Measurements from ENCODE around the gene COPS9.

Gene COPS9

GRCh38 chr2:240134466-240134865, 1.6 kb downstream of the COPS9 start:
- no peak for DNase-seq (ENCODE audit: low read depth)

- no peak for DNase-seq (ENCODE audit: low read depth)
These were observed 2.7 kb downstream of the COPS9 start for GRCh38 chr2:240133401-240133800.

GRCh38 chr2:240132651-240132980, 3.5 kb downstream of the COPS9 start:
- DNase-seq (ENCODE audit: low read depth) = no peak

- no peak for DNase-seq (ENCODE audit: low read depth)
These were observed 4.0 kb downstream of the COPS9 start for GRCh38 chr2:240131941-240132650.

GRCh38 chr2:240131296-240131695, 4.8 kb downstream of the COPS9 start:
- no peak for DNase-seq (ENCODE audit: low read depth)

- no peak for DNase-seq (ENCODE audit: low read depth)
These were observed 5.5 kb downstream of the COPS9 start for GRCh38 chr2:240130393-240131195.

- no peak for DNase-seq (ENCODE audit: low read depth)
These were observed 6.2 kb downstream of the COPS9 start for GRCh38 chr2:240129731-240130392.

GRCh38 chr2:240129311-240129710, 6.8 kb downstream of the COPS9 start:
- DNase-seq (ENCODE audit: low read depth) = no peak

- no peak for DNase-seq (ENCODE audit: low read depth)
These were observed 7.4 kb downstream of the COPS9 start for GRCh38 chr2:240128608-240129145.

GRCh38 chr2:240127911-240128607, 8.0 kb downstream of the COPS9 start:
- DNase-seq (ENCODE audit: low read depth) = no peak

GRCh38 chr2:240127191-240127750, 8.8 kb downstream of the COPS9 start:
- DNase-seq (ENCODE audit: low read depth) = no peak

GRCh38 chr2:240126731-240127130, 9.4 kb downstream of the COPS9 start:
- DNase-seq (ENCODE audit: low read depth) = no peak

GRCh38 chr2:240125742-240126141, 10.4 kb downstream of the COPS9 start:
- DNase-seq (ENCODE audit: low read depth) = no peak

GRCh38 chr2:240124651-240125030, 11.5 kb downstream of the COPS9 start:
- DNase-seq (ENCODE audit: low read depth) = no peak

- no peak for DNase-seq (ENCODE audit: low read depth)
These were observed 12.1 kb downstream of the COPS9 start for GRCh38 chr2:240123821-240124650.

GRCh38 chr2:240121675-240122074, 14.4 kb downstream of the COPS9 start:
- no peak for DNase-seq (ENCODE audit: low read depth)

GRCh38 chr2:240121190-240121589, 14.9 kb downstream of the COPS9 start:
- no peak for DNase-seq (ENCODE audit: low read depth)

GRCh38 chr2:240114233-240114632, 21.9 kb downstream of the COPS9 start:
- DNase-seq (ENCODE audit: low read depth) = no peak

- no peak for DNase-seq (ENCODE audit: low read depth)
These were observed 23.0 kb downstream of the COPS9 start for GRCh38 chr2:240112914-240113690.

- DNase-seq (ENCODE audit: low read depth) = no peak
These were observed 24.9 kb downstream of the COPS9 start for GRCh38 chr2:240111253-240111652.
